Measurements from ENCODE around the gene CNTNAP2. TPM values are rescaled to one million over a fixed set of nuclear protein-coding genes. Genes with fewer than 3 reads are reported as not detected.

The CNTNAP2 gene
- total RNA-seq, 1 experiment from 2014 or later, result 64.5 TPM

- H3K27ac ChIP-seq (ENCODE audit: insufficient read length, low read depth, low read length), result no peak overlapping the region
- no peak overlapping the region for H4K8ac ChIP-seq (replicated peaks; ENCODE audit: insufficient read length, low read depth, low read length)
- H3K4me1 ChIP-seq (ENCODE audit: insufficient read depth, low read length), result no peaks in the 10 kb centered on the region
- Mint-ChIP-seq H3K4me1 (no peaks in the 10 kb centered on the region), H3K4me3 (no peak overlapping the region), H3K27ac (no peak overlapping the region), H3K9me3 (peaks cover 1 to 10% of the 10 kb centered on the region in 2 experiments; a peak in 3 of 5 replicates), H3K27me3 (ENCODE audit: low read depth) (no peaks in the 10 kb centered on the region), H3K36me3 (ENCODE audit: insufficient read depth in 1 of 3, low read depth in 3 of 3) (peaks cover 0 to 5% (median under 1%) of the 10 kb centered on the region in 3 experiments; a peak in 4 of 7 replicates)
- DNase-seq, result no peak
- no peak overlapping the region for H3K23ac ChIP-seq (ENCODE audit: insufficient read length, low read depth, low read length)
- TF ChIP-seq CTCF (conservative IDR thresholded peaks at IDR 0.05), result no peak
- H2AK5ac ChIP-seq (ENCODE audit: insufficient read length, low read length), result no peak overlapping the region
- H2AFZ ChIP-seq (ENCODE audit: low read length), result no peak overlapping the region
- H2BK120ac ChIP-seq (ENCODE audit: low read depth, low read length, poor library complexity, severe bottlenecking), result no peak overlapping the region
- no peaks in the 10 kb centered on the region for H3K23me2 ChIP-seq (ENCODE audit: insufficient read length, low read depth, low read length, poor library complexity, severe bottlenecking)
- H3K79me1 ChIP-seq (ENCODE audit: insufficient read depth, low read depth, low read length, poor library complexity, severe bottlenecking), result no peaks in the 10 kb centered on the region
- no peak overlapping the region for H3K9ac ChIP-seq (ENCODE audit: extremely low read depth, insufficient read length, low read length)
- H2BK15ac ChIP-seq (ENCODE audit: low read depth, low read length), result no peak overlapping the region
- no peak overlapping the region for H4K5ac ChIP-seq (ENCODE audit: insufficient read length, low read depth, low read length)
- no peak overlapping the region for H4K91ac ChIP-seq (ENCODE audit: insufficient read length, low read depth, low read length)
- no peak overlapping the region for H3K56ac ChIP-seq (ENCODE audit: insufficient read length, low read depth, low read length)
- no peak overlapping the region for H2BK5ac ChIP-seq (ENCODE audit: insufficient read length, low read length)
- H2BK20ac ChIP-seq (ENCODE audit: low read depth, low read length, poor library complexity, severe bottlenecking), result no peak overlapping the region
- WGBS (ENCODE audit: extremely low coverage, insufficient read length, low lambda C conversion rate), result no CpG with 5 or more reads among the region's 1 CpG
- H3K14ac ChIP-seq (ENCODE audit: insufficient read depth, low read length), result no peak overlapping the region
- no peaks in the 10 kb centered on the region for H3K27me3 ChIP-seq (ENCODE audit: insufficient read depth, low read length)
- H2BK12ac ChIP-seq (ENCODE audit: insufficient read length, low read depth, low read length), result no peak overlapping the region
- H3K4me2 ChIP-seq (ENCODE audit: insufficient read depth, insufficient read length, low read length), result no peak overlapping the region
- H3T11ph ChIP-seq (ENCODE audit: low read length), result no peak overlapping the region
- H3K18ac ChIP-seq (ENCODE audit: insufficient read length, low read depth, low read length), result no peak overlapping the region
- no peaks in the 10 kb centered on the region for H4K20me1 ChIP-seq (ENCODE audit: control insufficient read depth, insufficient read depth, insufficient read length)
- H3K9me3 ChIP-seq (ENCODE audit: control insufficient read depth, low read depth, low read length), result no peaks in the 10 kb centered on the region
- H3K79me2 ChIP-seq (ENCODE audit: insufficient read depth, low read length), result no peaks in the 10 kb centered on the region
- H3K4ac ChIP-seq (ENCODE audit: low read depth, low read length), result no peak overlapping the region
Observed at GRCh38 chr7:146804620-146805019, 688.0 kb downstream of the CNTNAP2 start.
